Measurements from ENCODE around the gene TCHP.

- TF ChIP-seq POLR2A (IDR thresholded peaks at IDR 0.05) (no peak), CTCF (IDR thresholded peaks at IDR 0.05) (no peak), POLR2AphosphoS5 (IDR thresholded peaks at IDR 0.05) (no peak)
Measured at GRCh38 chr12:109966546-109966945, 66.5 kb downstream of the TCHP start.

Measured in sigmoid colon (tissue), 4 donors.